Gastroesophageal sphincter (tissue), 4 donors: ENCODE data around the gene SRPX2. TPM values are rescaled to one million over a fixed set of nuclear protein-coding genes. Genes with fewer than 3 reads are reported as not detected.
"Not testable (repeated sequence)": the region's sequence is repeated elsewhere in the genome, so short reads cannot be mapped to it uniquely, and the experiment has no call there.

Experiments used
- ATAC-seq: fragments of 150-250 bp; one replicate; pipeline ENCODE4 v1.9.1; 2016; ENCODE audit warnings: mild to moderate bottlenecking, moderate library complexity
- H3K27ac ChIP-seq, 4 donors: fragments of 200-600 bp; sonication (generic) in 3 of 4; 1 replicate in 3 of 4; 2 replicates in 1 of 4; pipeline ENCODE4 v1.5.1; 2016 to 2019
- H3K27me3 ChIP-seq: fragments of 200-600 bp; sonication (generic); one replicate; pipeline ENCODE4 v1.5.1; 2019
- H3K36me3 ChIP-seq, 2 donors: fragments of 200-600 bp; sonication (generic); one replicate each; pipeline ENCODE4 v1.5.1; 2019; ENCODE audit warnings: control low read depth in 1 of 2
- H3K4me1 ChIP-seq, 3 donors: fragments of 200-600 bp; sonication (generic); 1 replicate in 2 of 3; 2 replicates in 1 of 3; pipeline ENCODE4 v1.5.1; 2016 to 2019; ENCODE audit warnings: control low read depth in 2 of 3
- H3K4me3 ChIP-seq, 2 donors: fragments of 200-600 bp; sonication (generic); one replicate each; pipeline ENCODE4 v1.5.1; 2019; ENCODE audit warnings: mild to moderate bottlenecking in 1 of 2, moderate library complexity in 1 of 2
- H3K9me3 ChIP-seq, 3 donors: fragments of 200-600 bp; sonication (generic); one replicate each; pipeline ENCODE4 v1.5.1; 2017 to 2019; ENCODE audit warnings: control low read depth in 2 of 3
- CTCF ChIP-seq, 4 experiments: fragments of 200-600 bp in 2 of 4; fragments of 450-650 bp in 2 of 4; sonication (generic) in 1 of 4; IDR thresholded peaks; one replicate each; pipeline ENCODE4 v1.5.1; 2017 to 2019; ENCODE audit warnings: antibody characterized with exemption in 4 of 4, mild to moderate bottlenecking in 2 of 4, moderate library complexity in 2 of 4
- EP300 ChIP-seq: sonication (generic); formaldehyde crosslinking; IDR thresholded peaks from one replicate; pipeline ENCODE4 v1.6.1; 2017; ENCODE audit warnings: antibody characterized with exemption, mild to moderate bottlenecking
- POLR2A ChIP-seq, 2 donors: fragments of 450-650 bp; IDR thresholded peaks; one replicate each; pipeline ENCODE4 v1.6.1; 2017; ENCODE audit warnings: antibody characterized with exemption in 2 of 2, mild to moderate bottlenecking in 2 of 2, moderate library complexity in 1 of 2
- POLR2AphosphoS5 ChIP-seq: sonication (generic); formaldehyde crosslinking; IDR thresholded peaks from one replicate; pipeline ENCODE4 v1.6.1; 2017; ENCODE audit warnings: antibody characterized with exemption
- WGBS, 2 donors: methylation state at CpG; one replicate each; pipeline ENCODE4 v1.1.5; 2018; ENCODE audit warnings: low coverage in 1 of 2; 5-methylcytosine and 5-hydroxymethylcytosine counted together
- total RNA-seq, 4 donors: library from RNA; depleted of rRNA; stranded (reverse); fragments of >200 nt; gene quantifications; one replicate each; pipeline ENCODE4 v1.1.0, GENCODE V29; 2016

The SRPX2 gene
- total RNA-seq, 4 donors from 2014 or later, result 24.7 to 52.1 (median 39.7) TPM

- H3K4me1 ChIP-seq, result no peaks in the 10 kb centered on the region
- no peaks in the 10 kb centered on the region for H3K9me3 ChIP-seq
- H3K27ac ChIP-seq, result no peak overlapping the region
- no peak for ATAC-seq
- no peak overlapping the region for H3K4me3 ChIP-seq
- no peaks in the 10 kb centered on the region for H3K27me3 ChIP-seq
- H3K36me3 ChIP-seq, result no peaks in the 10 kb centered on the region
- no peak for TF ChIP-seq POLR2A (IDR thresholded peaks at IDR 0.05)
- no peak for TF ChIP-seq CTCF (IDR thresholded peaks at IDR 0.05)
- TF ChIP-seq EP300, result no peak
- no peak for TF ChIP-seq POLR2AphosphoS5
These were observed 77.3 kb downstream of the SRPX2 start for GRCh38 chrX:100721328-100721727.

- H3K36me3 ChIP-seq, H3K4me3 ChIP-seq, H3K27me3 ChIP-seq, H3K27ac ChIP-seq, H3K9me3 ChIP-seq, H3K4me1 ChIP-seq, ATAC-seq: not testable (repeated sequence)
- no CpG with 5 or more reads among the region's 30 CpGs for WGBS, 2 donors
These were observed 80.0 kb downstream of the SRPX2 start for GRCh38 chrX:100724006-100724405.

Other genes with a start within 250 kb of the SRPX2 start
- gene PCDH19, start 233.9 kb upstream of the SRPX2 start, total RNA-seq, result 1 to 10 TPM in 3 of 4 donors, under 1 TPM in 1; 0.62 to 1.7 (median 1.4) TPM
- gene TNMD, start 59.3 kb upstream of the SRPX2 start, total RNA-seq, result not detected
- 10 to 100 TPM in 2 of 4 donors, 1 to 10 TPM in 2; 6.4 to 16.2 (median 8.5) TPM for gene TSPAN6, start 7.4 kb upstream of the SRPX2 start, total RNA-seq
- 10 to 100 TPM; 18.6 to 33.6 (median 26.7) TPM for gene SYTL4, start 87.9 kb downstream of the SRPX2 start, total RNA-seq
- gene CSTF2, start 176.2 kb downstream of the SRPX2 start, total RNA-seq, result 10 to 100 TPM in 2 of 4 donors, 1 to 10 TPM in 2; 7.7 to 12.6 (median 9.8) TPM
- under 1 TPM in 1 of 4 donors, not detected in 3; 0.31 TPM for gene NOX1, start 230.2 kb downstream of the SRPX2 start, total RNA-seq